Renal cortex interstitium (tissue), 11 donors: ENCODE measurements around the gene PDE6B. TPM values are rescaled to one million over a fixed set of nuclear protein-coding genes. Genes with fewer than 3 reads are reported as not detected.

Experiments used
- DNase-seq, 11 donors: peaks; one replicate each; pipeline ENCODE4 v3.0.0-alpha.2; 2013; ENCODE audit warnings: low read depth in 9 of 11, low spot score in 4 of 11; ENCODE audit errors: extremely low read depth in 1 of 11
- polyA plus RNA-seq, 3 donors: library from polyadenylated mRNA; unstranded; fragments of 120-200 nt; gene quantifications; one replicate each; pipeline ENCODE4 v1.2.1, GENCODE V29; 2013; ENCODE audit not compliant: insufficient read length in 3 of 3

Gene PDE6B
- polyA plus RNA-seq, 3 donors, result 42.4 to 51.1 (median 44.0) TPM

GRCh38 chr4:675980-676870 is 50.9 kb downstream of the PDE6B start:
- DNase-seq, result no peak

- no peak for DNase-seq
These were observed 51.5 kb downstream of the PDE6B start for GRCh38 chr4:676871-677235.

- DNase-seq, result no peak
These were observed 52.3 kb downstream of the PDE6B start for GRCh38 chr4:677431-678293.

DNA sequence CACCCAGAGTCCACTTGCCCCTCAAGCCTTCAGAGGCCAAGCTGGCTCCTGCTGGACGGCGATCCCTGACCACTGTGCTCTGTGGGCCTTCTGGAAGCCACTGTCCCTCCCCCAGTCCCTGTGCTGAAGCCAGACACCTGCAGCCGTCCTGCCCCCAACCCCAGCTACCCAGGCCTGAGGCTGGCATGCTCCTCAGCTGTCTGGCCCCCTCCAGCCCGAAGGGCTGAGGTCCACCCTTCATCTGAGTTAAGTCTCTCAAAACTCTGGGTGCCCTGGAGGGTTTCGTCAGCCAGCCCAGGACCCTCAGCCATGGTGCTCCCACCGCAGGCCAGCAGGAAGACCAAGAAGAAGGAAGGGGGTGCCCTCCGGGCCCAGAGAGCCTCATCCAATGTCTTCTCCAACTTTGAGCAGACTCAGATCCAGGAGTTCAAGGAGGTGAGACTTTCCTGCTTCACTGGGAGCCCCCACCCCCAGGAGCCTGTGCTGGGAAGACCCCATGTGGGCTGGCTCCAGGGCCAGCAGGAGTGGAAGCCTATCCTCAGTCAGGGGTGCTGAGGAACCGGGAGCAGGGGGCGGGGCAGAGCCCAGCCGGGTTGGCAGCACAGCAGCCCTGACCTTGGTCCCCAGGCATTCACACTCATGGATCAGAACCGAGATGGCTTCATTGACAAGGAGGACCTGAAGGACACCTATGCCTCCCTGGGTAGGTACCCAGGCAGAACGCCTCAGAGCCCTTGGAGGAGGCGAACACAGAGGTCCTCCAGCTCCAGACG is 53.1 kb downstream of the PDE6B start:
- DNase-seq, result no peak

DNA sequence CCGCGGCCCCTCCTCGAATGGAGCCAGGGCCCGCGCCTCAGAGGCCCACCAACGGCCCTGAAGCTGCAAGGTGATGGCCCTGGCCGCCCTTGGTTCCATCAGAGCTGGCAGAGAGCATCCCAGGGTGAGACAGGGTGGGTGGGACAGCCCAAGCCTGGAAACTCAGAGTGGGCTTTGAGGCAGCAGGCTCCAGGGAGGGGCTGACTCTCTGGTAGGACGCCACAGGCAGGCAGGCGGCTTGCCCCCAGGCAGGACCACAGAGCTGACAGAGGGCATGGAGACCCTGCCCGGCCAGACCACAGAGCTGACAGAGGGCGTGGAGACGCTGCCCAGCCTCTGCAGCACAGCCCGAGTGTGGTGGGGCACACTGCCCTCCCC is 53.7 kb downstream of the PDE6B start:
- no peak for DNase-seq

GRCh38 chr4:679629-680028 is 54.3 kb downstream of the PDE6B start:
- no peak for DNase-seq

- no peak for DNase-seq
These were observed 54.7 kb downstream of the PDE6B start for GRCh38 chr4:680091-680490.

DNA sequence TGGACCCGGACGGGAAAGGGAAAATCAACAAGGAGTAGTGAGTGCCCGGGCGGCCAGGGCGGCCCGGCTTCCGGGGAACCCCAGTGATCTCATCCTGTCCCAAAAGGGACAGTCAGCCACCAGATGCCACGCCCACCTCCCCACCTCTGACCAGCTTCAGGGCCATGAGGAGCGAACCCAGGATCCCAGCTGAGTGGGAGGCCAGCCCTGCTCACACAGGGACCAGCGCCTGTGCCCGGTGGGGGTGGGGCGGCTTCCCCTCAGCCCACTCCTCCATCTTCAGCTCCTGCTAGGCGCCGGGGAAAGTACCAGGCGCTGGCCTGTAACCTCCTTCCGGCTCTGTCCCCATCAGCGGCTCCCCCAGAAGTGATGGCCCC is 55.2 kb downstream of the PDE6B start:
- DNase-seq, result no peak

- no peak for DNase-seq
These were observed 55.7 kb downstream of the PDE6B start for GRCh38 chr4:680928-681645.

DNA sequence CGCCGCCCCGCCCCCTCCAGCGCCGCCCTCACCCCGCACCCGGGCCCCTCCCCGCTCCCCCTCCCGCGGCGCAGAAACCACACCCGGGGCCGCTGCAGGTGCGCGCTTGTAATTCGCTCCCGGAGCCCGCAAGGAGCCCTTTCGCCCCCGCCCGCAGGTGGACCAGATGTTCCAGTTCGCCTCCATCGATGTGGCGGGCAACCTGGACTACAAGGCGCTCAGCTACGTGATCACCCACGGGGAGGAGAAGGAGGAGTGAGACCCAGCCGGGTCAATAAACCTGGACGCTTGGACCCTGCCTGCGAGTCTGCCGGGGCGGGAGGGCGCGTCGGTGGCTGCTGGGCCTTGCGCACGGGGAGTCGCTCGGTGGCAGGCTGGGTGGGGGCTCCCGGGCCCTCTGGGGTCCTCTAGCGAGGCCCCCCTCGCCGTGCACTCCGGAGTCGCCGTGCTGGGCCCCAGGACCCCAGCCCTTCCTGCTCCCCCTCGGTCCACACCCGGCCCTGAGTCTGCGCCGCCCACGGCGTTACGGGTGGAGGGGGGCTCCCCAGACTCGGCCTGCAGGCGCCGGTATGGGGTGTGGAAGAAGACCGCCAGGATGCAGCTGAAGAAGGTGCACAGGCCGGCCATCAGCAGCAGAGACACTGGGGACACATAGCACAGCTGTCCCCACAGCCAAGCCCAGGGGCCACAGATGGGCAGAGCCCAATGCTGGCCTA is 56.5 kb downstream of the PDE6B start:
- no peak for DNase-seq

DNA sequence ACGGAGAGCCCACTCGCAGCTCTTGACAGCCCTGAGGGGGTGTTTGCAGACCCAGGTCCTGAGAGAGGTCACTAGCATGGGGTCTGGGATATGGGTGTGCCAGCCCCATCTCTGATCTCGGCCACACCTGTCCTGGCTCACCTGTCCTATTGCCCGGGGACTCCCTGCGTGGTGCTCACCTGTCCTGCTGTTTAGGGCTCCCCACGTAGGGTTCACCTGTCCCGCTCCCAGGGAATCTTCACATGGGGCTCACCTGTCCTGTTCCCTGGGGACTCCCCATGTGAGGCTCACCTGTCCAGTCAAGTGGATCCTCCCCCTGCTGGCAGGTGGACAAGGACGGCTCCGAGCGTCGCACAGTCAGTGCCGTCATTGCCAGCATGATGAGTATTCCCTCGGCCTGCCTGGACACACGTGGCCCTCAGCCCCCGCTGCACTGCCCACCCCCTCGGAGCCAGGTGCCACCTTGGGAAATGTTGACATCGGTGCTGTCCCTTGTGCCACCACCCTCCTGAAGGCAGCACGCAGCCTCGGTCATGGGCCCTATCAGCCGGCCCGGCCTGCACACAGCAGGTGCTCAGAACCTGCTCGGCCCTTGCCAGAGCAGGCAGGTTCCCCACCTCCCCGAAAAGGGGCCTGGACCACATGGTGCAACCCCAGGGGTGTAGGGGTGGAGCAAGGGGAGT is 57.3 kb downstream of the PDE6B start:
- no peak for DNase-seq

- no peak for DNase-seq
These were observed 58.0 kb downstream of the PDE6B start for GRCh38 chr4:683247-683897.

DNA sequence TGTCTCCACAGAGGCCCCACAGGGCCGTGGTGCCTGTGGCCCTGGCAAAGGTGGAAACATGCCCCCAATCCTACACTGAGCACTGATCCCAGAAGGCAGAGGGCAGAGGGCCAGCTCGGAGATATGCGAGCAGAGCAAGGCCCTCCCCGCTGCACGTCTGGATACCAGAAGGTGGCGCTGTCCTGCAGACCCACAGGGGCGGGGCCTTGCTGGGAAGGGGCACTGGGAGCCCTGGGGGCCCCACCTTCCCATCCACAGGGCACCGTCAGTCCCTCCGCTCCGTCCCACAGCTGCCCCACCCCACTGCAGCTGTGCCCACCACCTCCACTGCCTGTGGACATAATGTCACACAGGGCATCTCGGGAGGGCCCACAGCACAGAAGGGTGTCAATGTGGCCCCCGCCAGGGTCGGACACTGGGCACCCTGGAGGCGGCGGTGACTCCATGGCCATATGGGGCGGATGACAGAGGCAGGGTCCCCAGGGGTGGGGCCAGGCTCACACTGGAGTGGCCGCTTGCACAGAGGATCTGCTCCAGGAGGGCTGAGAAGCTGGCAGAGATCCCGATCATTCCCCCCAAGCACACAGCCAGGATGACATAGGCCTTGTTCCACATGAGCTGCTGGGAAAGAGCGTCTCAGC is 58.7 kb downstream of the PDE6B start:
- no peak for DNase-seq

- no peak for DNase-seq
These were observed 59.4 kb downstream of the PDE6B start for GRCh38 chr4:684623-685327.

- no peak for DNase-seq
These were observed 60.5 kb downstream of the PDE6B start for GRCh38 chr4:685679-686412.
